Ovary (tissue), 3 donors: ENCODE results near the gene GPN1.

Experiments
- EP300 ChIP-seq: sonication (generic); formaldehyde crosslinking; IDR thresholded peaks from one replicate; pipeline ENCODE4 v1.6.1; 2017; ENCODE audit warnings: antibody characterized with exemption
- POLR2A ChIP-seq: fragments of 450-650 bp; IDR thresholded peaks from one replicate; pipeline ENCODE4 v1.6.1; 2017; ENCODE audit warnings: antibody characterized with exemption, mild to moderate bottlenecking, moderate library complexity
- TF ChIP-seq, protein P1 (sequence below), 3 donors: fragments of 450-650 bp in 2 of 3; fragments of 200-600 bp in 1 of 3; IDR thresholded peaks; one replicate each; pipeline versions ENCODE4 v1.5.1 to v1.8.0; 2016 to 2022; ENCODE audit warnings: antibody characterized with exemption in 3 of 3, mild to moderate bottlenecking in 1 of 3
- donor health status: DM: no; HTN: no; CAD: no.

DNA sequence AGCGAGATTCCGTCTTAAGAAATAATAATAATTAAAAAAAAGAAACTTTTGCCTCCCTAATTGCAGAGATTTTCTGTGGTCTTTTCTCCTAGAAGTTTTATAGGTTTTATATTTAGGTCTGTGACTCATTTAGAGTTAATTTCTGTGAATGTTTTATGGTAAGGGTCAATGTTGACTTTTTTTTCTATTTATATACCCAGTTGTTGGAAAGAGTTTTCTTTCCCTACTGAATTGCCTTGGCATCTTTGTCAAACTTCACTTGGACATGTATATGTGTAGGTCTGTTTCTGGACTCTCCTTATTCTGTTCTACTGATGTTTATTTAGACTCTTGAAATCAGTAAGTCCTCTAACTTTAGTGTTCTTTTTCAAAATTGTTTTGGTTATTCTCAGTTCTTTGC lies 40.5 kb upstream of the GPN1 start:
- TF ChIP-seq, protein P1, sequence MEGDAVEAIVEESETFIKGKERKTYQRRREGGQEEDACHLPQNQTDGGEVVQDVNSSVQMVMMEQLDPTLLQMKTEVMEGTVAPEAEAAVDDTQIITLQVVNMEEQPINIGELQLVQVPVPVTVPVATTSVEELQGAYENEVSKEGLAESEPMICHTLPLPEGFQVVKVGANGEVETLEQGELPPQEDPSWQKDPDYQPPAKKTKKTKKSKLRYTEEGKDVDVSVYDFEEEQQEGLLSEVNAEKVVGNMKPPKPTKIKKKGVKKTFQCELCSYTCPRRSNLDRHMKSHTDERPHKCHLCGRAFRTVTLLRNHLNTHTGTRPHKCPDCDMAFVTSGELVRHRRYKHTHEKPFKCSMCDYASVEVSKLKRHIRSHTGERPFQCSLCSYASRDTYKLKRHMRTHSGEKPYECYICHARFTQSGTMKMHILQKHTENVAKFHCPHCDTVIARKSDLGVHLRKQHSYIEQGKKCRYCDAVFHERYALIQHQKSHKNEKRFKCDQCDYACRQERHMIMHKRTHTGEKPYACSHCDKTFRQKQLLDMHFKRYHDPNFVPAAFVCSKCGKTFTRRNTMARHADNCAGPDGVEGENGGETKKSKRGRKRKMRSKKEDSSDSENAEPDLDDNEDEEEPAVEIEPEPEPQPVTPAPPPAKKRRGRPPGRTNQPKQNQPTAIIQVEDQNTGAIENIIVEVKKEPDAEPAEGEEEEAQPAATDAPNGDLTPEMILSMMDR (IDR thresholded peaks at IDR 0.05), result no peak
- TF ChIP-seq POLR2A (no peak), EP300 (no peak)
